ENCODE results near the gene RGS17. TPM values are rescaled to one million over a fixed set of nuclear protein-coding genes. Genes with fewer than 3 reads are reported as not detected.
"Not testable (repeated sequence)": the region's sequence is repeated elsewhere in the genome, so short reads cannot be mapped to it uniquely, and the experiment has no call there.

RGS17 gene
- total and polyA plus RNA-seq, 4 donors: 8.9 to 40.8 (median 24.1) TPM

- peak in 1 of 6 donors; percentile 37 for DNase-seq (ENCODE audit: low read depth in 4 of 6, low spot score in 6 of 6)
- H3K27me3 ChIP-seq (ENCODE audit: control insufficient read depth, insufficient read depth, low read length): no peaks in the 10 kb centered on the region
- no peaks in the 10 kb centered on the region for H3K36me3 ChIP-seq (ENCODE audit: control insufficient read depth, insufficient read depth, low read length)
- no peaks in the 10 kb centered on the region for H3K4me1 ChIP-seq (ENCODE audit: control insufficient read depth, insufficient read depth, low read length)
- H3K27ac ChIP-seq (ENCODE audit: low read depth, low read length): no peak overlapping the region
- no peak overlapping the region for H3K4me3 ChIP-seq (ENCODE audit: low read depth, low read length)
- WGBS (ENCODE audit: insufficient coverage): 62% methylated on average over 18 of the region's 21 CpGs
- H3K9me3 ChIP-seq (ENCODE audit: control insufficient read depth, insufficient read depth, low read length): no peaks in the 10 kb centered on the region
Measured at GRCh38 chr6:153150752-153151440, 19.8 kb upstream of the RGS17 start.

GRCh38 chr6:153150371-153150751 is 19.3 kb upstream of the RGS17 start:
- Histone ChIP-seq H3K27me3 (ENCODE audit: control insufficient read depth, insufficient read depth, low read length) (no peaks in the 10 kb centered on the region), H3K4me3 (ENCODE audit: low read depth, low read length) (no peak overlapping the region), H3K27ac (ENCODE audit: low read depth, low read length) (no peak overlapping the region), H3K4me1 (ENCODE audit: control insufficient read depth, insufficient read depth, low read length) (no peaks in the 10 kb centered on the region), H3K9me3 (ENCODE audit: control insufficient read depth, insufficient read depth, low read length) (no peaks in the 10 kb centered on the region), H3K36me3 (ENCODE audit: control insufficient read depth, insufficient read depth, low read length) (no peaks in the 10 kb centered on the region)
- DNase-seq (ENCODE audit: low read depth in 4 of 6, low spot score in 6 of 6): no peak
- 89% methylated on average over 11 of the region's 11 CpGs for WGBS (ENCODE audit: insufficient coverage)

GRCh38 chr6:153149891-153150290 is 18.8 kb upstream of the RGS17 start:
- DNase-seq (ENCODE audit: low read depth in 4 of 6, low spot score in 6 of 6): no peak
- WGBS (ENCODE audit: insufficient coverage): 85% methylated on average over 4 of the region's 6 CpGs
- H3K27ac ChIP-seq (ENCODE audit: low read depth, low read length): no peak overlapping the region

GRCh38 chr6:153146413-153146812 is 15.3 kb upstream of the RGS17 start:
- Histone ChIP-seq H3K9me3 (ENCODE audit: control insufficient read depth, insufficient read depth, low read length) (no peaks in the 10 kb centered on the region), H3K36me3 (ENCODE audit: control insufficient read depth, insufficient read depth, low read length) (no peaks in the 10 kb centered on the region), H3K4me3 (ENCODE audit: low read depth, low read length) (no peak overlapping the region), H3K4me1 (ENCODE audit: control insufficient read depth, insufficient read depth, low read length) (no peaks in the 10 kb centered on the region), H3K27me3 (ENCODE audit: control insufficient read depth, insufficient read depth, low read length) (no peaks in the 10 kb centered on the region), H3K27ac (ENCODE audit: low read depth, low read length) (no peak overlapping the region)
- no peak for DNase-seq (ENCODE audit: low read depth in 4 of 6, low spot score in 6 of 6)

More at GRCh38 chr6:153149891-153150290, 18.8 kb upstream of the RGS17 start:
- H3K27me3 ChIP-seq (ENCODE audit: control insufficient read depth, insufficient read depth, low read length): no peaks in the 10 kb centered on the region
- no peaks in the 10 kb centered on the region for H3K36me3 ChIP-seq (ENCODE audit: control insufficient read depth, insufficient read depth, low read length)
- no peaks in the 10 kb centered on the region for H3K4me1 ChIP-seq (ENCODE audit: control insufficient read depth, insufficient read depth, low read length)
- H3K9me3 ChIP-seq (ENCODE audit: control insufficient read depth, insufficient read depth, low read length): no peaks in the 10 kb centered on the region
- H3K4me3 ChIP-seq (ENCODE audit: low read depth, low read length): no peak overlapping the region

- no peaks in the 10 kb centered on the region for H3K4me1 ChIP-seq (ENCODE audit: control insufficient read depth, insufficient read depth, low read length)
- no peak for DNase-seq (ENCODE audit: low read depth in 4 of 6, low spot score in 6 of 6)
- no peaks in the 10 kb centered on the region for H3K9me3 ChIP-seq (ENCODE audit: control insufficient read depth, insufficient read depth, low read length)
- H3K36me3 ChIP-seq (ENCODE audit: control insufficient read depth, insufficient read depth, low read length): no peaks in the 10 kb centered on the region
- no peak overlapping the region for H3K27ac ChIP-seq (ENCODE audit: low read depth, low read length)
- WGBS (ENCODE audit: insufficient coverage): 64% methylated on average over 4 of the region's 4 CpGs
- H3K4me3 ChIP-seq (ENCODE audit: low read depth, low read length): no peak overlapping the region
- no peaks in the 10 kb centered on the region for H3K27me3 ChIP-seq (ENCODE audit: control insufficient read depth, insufficient read depth, low read length)
Measured at GRCh38 chr6:153145591-153145990, 14.5 kb upstream of the RGS17 start.

GRCh38 chr6:153143200-153143599 is 12.1 kb upstream of the RGS17 start:
- H3K9me3 ChIP-seq (ENCODE audit: control insufficient read depth, insufficient read depth, low read length): no peaks in the 10 kb centered on the region
- no peaks in the 10 kb centered on the region for H3K36me3 ChIP-seq (ENCODE audit: control insufficient read depth, insufficient read depth, low read length)
- no peak overlapping the region for H3K27ac ChIP-seq (ENCODE audit: low read depth, low read length)
- no peaks in the 10 kb centered on the region for H3K4me1 ChIP-seq (ENCODE audit: control insufficient read depth, insufficient read depth, low read length)
- no peaks in the 10 kb centered on the region for H3K27me3 ChIP-seq (ENCODE audit: control insufficient read depth, insufficient read depth, low read length)
- 79% methylated on average over 4 of the region's 4 CpGs for WGBS (ENCODE audit: insufficient coverage)
- H3K4me3 ChIP-seq (ENCODE audit: low read depth, low read length): no peak overlapping the region
- DNase-seq (ENCODE audit: low read depth in 4 of 6, low spot score in 6 of 6): no peak

GRCh38 chr6:153140299-153140698 is 9.2 kb upstream of the RGS17 start:
- Histone ChIP-seq H3K27ac (ENCODE audit: low read depth, low read length) (no peak overlapping the region), H3K36me3 (ENCODE audit: control insufficient read depth, insufficient read depth, low read length) (no peaks in the 10 kb centered on the region), H3K9me3 (ENCODE audit: control insufficient read depth, insufficient read depth, low read length) (no peaks in the 10 kb centered on the region), H3K4me3 (ENCODE audit: low read depth, low read length) (no peak overlapping the region), H3K27me3 (ENCODE audit: control insufficient read depth, insufficient read depth, low read length) (no peaks in the 10 kb centered on the region), H3K4me1 (ENCODE audit: control insufficient read depth, insufficient read depth, low read length) (no peaks in the 10 kb centered on the region)
- peak in 2 of 6 donors; percentile 55 to 70 for DNase-seq (ENCODE audit: low read depth in 4 of 6, low spot score in 6 of 6)
- WGBS (ENCODE audit: insufficient coverage): 50% methylated on average over 1 of the region's 2 CpGs

GRCh38 chr6:153138930-153139329 is 7.8 kb upstream of the RGS17 start:
- no peaks in the 10 kb centered on the region for H3K36me3 ChIP-seq (ENCODE audit: control insufficient read depth, insufficient read depth, low read length)
- no peaks in the 10 kb centered on the region for H3K27me3 ChIP-seq (ENCODE audit: control insufficient read depth, insufficient read depth, low read length)
- no peak overlapping the region for H3K4me3 ChIP-seq (ENCODE audit: low read depth, low read length)
- H3K9me3 ChIP-seq (ENCODE audit: control insufficient read depth, insufficient read depth, low read length): no peaks in the 10 kb centered on the region
- no peak overlapping the region for H3K27ac ChIP-seq (ENCODE audit: low read depth, low read length)
- no peak for DNase-seq (ENCODE audit: low read depth in 4 of 6, low spot score in 6 of 6)
- H3K4me1 ChIP-seq (ENCODE audit: control insufficient read depth, insufficient read depth, low read length): no peaks in the 10 kb centered on the region
- no CpG with 5 or more reads among the region's 1 CpG for WGBS (ENCODE audit: insufficient coverage)

GRCh38 chr6:153135681-153136080 is 4.6 kb upstream of the RGS17 start:
- 100% methylated on average over 1 of the region's 2 CpGs for WGBS (ENCODE audit: insufficient coverage)
- DNase-seq (ENCODE audit: low read depth in 4 of 6, low spot score in 6 of 6): no peak
- H3K27me3 ChIP-seq (ENCODE audit: control insufficient read depth, insufficient read depth, low read length): no peaks in the 10 kb centered on the region
- peaks cover 5% of the 10 kb centered on the region for H3K4me1 ChIP-seq (ENCODE audit: control insufficient read depth, insufficient read depth, low read length)
- no peak overlapping the region for H3K27ac ChIP-seq (ENCODE audit: low read depth, low read length)
- no peaks in the 10 kb centered on the region for H3K36me3 ChIP-seq (ENCODE audit: control insufficient read depth, insufficient read depth, low read length)
- H3K9me3 ChIP-seq (ENCODE audit: control insufficient read depth, insufficient read depth, low read length): no peaks in the 10 kb centered on the region
- no peak overlapping the region for H3K4me3 ChIP-seq (ENCODE audit: low read depth, low read length)

GRCh38 chr6:153133667-153134066 is 2.6 kb upstream of the RGS17 start:
- not testable (repeated sequence) for H3K36me3 ChIP-seq (ENCODE audit: control insufficient read depth, insufficient read depth, low read length); H3K27ac ChIP-seq (ENCODE audit: low read depth, low read length); H3K9me3 ChIP-seq (ENCODE audit: control insufficient read depth, insufficient read depth, low read length); DNase-seq (ENCODE audit: low read depth in 4 of 6, low spot score in 6 of 6); H3K27me3 ChIP-seq (ENCODE audit: control insufficient read depth, insufficient read depth, low read length); H3K4me3 ChIP-seq (ENCODE audit: low read depth, low read length); H3K4me1 ChIP-seq (ENCODE audit: control insufficient read depth, insufficient read depth, low read length)
- WGBS (ENCODE audit: insufficient coverage): 96% methylated on average over 30 of the region's 30 CpGs

Measured in spinal cord (tissue), 10 donors.